ENCODE measurements around the gene PCSK4. TPM values are rescaled to one million over a fixed set of nuclear protein-coding genes. Genes with fewer than 3 reads are reported as not detected.

PCSK4 gene
- total and polyA plus RNA-seq, 2 of the 13 experiments (the other 11 are each of a cell fraction or from before 2014, with no cell fraction given), result 2.0 to 2.7 TPM

- TF ChIP-seq HIVEP1 (CRISPR knock-in tag; IDR thresholded peaks at IDR 0.05) (no peak), ADNP (CRISPR knock-in tag; IDR thresholded peaks at IDR 0.05) (no peak), AGO2 (optimal IDR thresholded peaks at IDR 0.05; ENCODE audit: low read depth, low read length) (peak; percentile 14), HIC2 (CRISPR knock-in tag; IDR thresholded peaks at IDR 0.05; ENCODE audit: low read depth) (0 out of 2 replicates have a peak, but pooled peaks have one; percentile 28), BCL6 (CRISPR knock-in tag; IDR thresholded peaks at IDR 0.05) (peak; percentile 29; the same call in 1 of the 2 replicates), ZNF30 (CRISPR knock-in tag; IDR thresholded peaks at IDR 0.05) (peak; percentile 72; the same call in 1 of the 2 replicates), ZNF510 (CRISPR knock-in tag; IDR thresholded peaks at IDR 0.05; ENCODE audit: low read depth) (no peak), MAX (IDR thresholded peaks at IDR 0.05) (peak; percentile 86), AGO1 (IDR thresholded peaks at IDR 0.05; ENCODE audit: low read depth, low read length, poor library complexity, severe bottlenecking) (peak; percentile 73), HDAC1 (CRISPR knock-in tag; IDR thresholded peaks at IDR 0.05) (peak; percentile 59; the same call in 1 of the 2 replicates), ZNF768 (CRISPR knock-in tag; IDR thresholded peaks at IDR 0.05) (0 out of 2 replicates have a peak, but pooled peaks have one; percentile 31), MLXIP (CRISPR knock-in tag; IDR thresholded peaks at IDR 0.05; ENCODE audit: borderline replicate concordance) (no peak), ZNF891 (CRISPR knock-in tag; IDR thresholded peaks at IDR 0.05) (0 out of 2 replicates have a peak, but pooled peaks have one; percentile 42), ZBTB7B (CRISPR knock-in tag; IDR thresholded peaks at IDR 0.05) (peak; percentile 82), KLF16 (CRISPR knock-in tag; IDR thresholded peaks at IDR 0.05) (0 out of 4 replicates have a peak, but pooled peaks of 1 of the 2 experiments have one; percentile 27), FOXO1 (CRISPR knock-in tag; IDR thresholded peaks at IDR 0.05) (0 out of 2 replicates have a peak, but pooled peaks have one; percentile 45), ZSCAN9 (CRISPR knock-in tag; IDR thresholded peaks at IDR 0.05; ENCODE audit: borderline replicate concordance) (0 out of 2 replicates have a peak, but pooled peaks have one; percentile 31), ZNF367 (CRISPR knock-in tag; IDR thresholded peaks at IDR 0.05; ENCODE audit: borderline replicate concordance) (no peak), ZFP91 (CRISPR knock-in tag; IDR thresholded peaks at IDR 0.05; ENCODE audit: borderline replicate concordance) (peak; percentile 81; the same call in 1 of the 2 replicates), ZFP37 (CRISPR knock-in tag; IDR thresholded peaks at IDR 0.05; ENCODE audit: borderline replicate concordance) (no peak), ZNF333 (CRISPR knock-in tag; IDR thresholded peaks at IDR 0.05; ENCODE audit: borderline replicate concordance) (no peak), ZNF274 (CRISPR knock-in tag; IDR thresholded peaks at IDR 0.05) (0 out of 2 replicates have a peak, but pooled peaks have one; percentile 21)
Measured at GRCh38 chr19:1503089-1503924, 13.2 kb upstream of the PCSK4 start (continued).

Data from HepG2 (cell line).